Measurements from ENCODE around the gene GSE1.

The GSE1 gene

GRCh38 chr16:85616607-85617321 lies 3.6 kb downstream of the GSE1 start:
- DNase-seq (ENCODE audit: low read depth, low spot score) = no peak

DNA sequence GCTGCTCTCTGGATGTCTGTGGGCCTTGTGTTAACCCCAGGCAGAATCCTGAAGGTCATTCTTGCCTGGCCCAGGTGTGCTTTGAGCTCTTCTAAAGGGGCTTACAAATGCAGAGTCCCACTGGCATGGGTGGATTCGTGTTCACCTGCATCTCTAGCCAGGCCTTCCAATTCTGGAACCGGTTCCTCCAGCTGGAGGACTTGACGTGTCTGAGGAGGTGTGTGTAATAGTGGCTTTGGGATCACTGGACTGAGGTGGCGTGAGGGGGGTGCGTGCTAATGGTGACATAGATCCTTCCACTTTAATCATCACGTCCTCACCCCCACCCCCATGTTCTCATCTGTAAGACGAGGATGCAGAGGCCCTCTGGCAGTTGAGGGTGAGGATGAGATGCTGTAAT lies 4.8 kb downstream of the GSE1 start:
- DNase-seq (ENCODE audit: low read depth, low spot score) = no peak

DNA sequence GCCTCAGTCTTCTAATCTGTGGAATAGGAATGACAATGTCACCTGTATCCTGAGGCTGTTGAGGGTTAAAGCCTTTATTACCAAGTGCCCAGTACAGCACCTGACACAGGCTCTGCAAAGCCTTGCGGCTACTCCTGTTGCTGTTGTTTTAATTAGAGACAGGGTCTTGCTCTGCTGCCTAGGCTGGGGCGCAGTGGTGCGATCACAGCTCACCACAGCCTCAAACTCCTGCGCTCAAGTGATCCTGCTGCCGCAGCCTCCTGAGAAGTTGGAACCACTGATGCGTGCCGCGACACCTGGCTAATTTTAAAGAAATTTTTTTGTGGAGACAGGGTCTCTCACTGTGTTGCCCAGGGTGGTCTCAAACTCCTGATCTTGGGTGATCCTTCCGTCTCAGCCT lies 5.4 kb downstream of the GSE1 start:
- no peak for DNase-seq (ENCODE audit: low read depth, low spot score)

DNA sequence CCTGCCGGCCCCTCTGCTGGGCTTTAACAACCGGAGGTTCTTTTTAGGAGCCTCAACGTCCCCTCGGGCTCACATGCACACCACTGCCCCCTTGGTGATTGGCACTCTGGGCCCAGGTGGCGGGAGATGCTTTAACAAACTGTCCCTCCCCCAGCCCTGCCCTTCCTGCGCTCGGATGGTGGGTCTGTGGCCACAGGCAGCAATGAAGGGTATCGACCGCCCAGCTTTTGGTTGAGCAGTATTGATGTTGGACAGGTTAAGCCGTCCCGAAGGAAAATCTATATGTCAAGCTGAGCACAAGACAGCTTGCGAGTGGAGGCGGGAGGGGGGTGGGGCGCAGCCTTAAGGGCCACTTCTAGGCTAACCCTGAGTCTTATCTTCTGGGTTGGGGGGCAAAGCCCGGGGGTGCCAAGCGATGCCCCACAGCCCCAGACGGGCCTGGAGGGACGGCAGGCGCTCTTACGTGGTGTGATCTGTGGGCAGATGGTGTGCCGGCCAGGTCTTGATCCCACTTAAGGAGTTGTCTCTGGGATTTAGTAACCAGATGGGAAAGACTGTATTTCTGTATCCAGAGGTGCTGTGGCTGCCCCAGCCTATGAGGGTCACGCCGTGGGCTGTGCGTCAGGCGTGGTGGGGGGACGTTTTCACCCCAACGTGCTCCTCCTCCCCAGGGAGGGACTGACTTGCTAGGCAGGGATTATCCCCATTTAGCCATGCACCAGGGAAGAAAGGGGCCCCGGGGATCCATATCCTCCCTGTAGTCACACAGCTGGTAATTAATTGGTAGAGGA lies 6.2 kb downstream of the GSE1 start:
- DNase-seq (ENCODE audit: low read depth, low spot score) = no peak

DNA sequence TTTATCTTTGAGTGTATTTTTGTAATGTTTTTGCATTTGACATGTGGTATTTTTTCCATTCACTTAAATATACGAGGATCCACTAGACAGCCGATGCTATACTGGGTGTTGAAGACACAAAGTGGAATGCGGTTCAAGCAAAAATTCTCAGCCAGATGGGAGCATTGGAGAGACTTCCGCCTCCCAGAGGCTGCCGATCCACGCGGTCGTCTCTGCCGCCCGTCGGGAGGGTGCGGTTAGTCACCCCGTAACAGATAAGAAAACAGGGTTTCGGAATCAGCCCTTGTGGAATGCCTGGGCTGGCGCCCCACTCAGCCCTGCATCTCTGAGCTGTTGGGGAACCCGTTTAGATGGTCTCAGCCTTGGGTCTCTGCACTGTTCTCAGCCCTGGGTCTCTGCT lies 7.3 kb downstream of the GSE1 start:
- no peak for DNase-seq (ENCODE audit: low read depth, low spot score)

GRCh38 chr16:85621698-85622428 lies 8.7 kb downstream of the GSE1 start:
- no peak for DNase-seq (ENCODE audit: low read depth, low spot score)

DNA sequence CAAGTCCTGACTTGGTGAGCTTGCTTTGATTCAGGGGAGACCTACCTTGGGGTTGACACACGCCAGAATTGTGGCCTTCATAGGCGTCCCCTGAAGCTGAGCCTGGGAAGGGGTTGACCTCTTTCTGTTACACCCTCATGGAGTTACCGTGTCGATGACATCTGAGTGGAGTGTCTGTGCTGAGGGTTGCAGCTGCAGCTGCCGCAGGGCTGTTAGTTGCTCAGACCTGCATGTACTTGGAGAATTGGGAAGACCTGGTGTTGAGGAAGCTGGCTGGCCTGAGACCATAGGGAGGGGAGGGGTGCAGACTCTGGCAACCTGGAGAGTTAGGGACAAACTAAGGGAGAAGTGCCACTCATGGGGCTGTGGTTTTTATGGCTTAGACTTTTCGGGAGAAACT lies 9.6 kb downstream of the GSE1 start:
- no peak for DNase-seq (ENCODE audit: low read depth, low spot score)

DNA sequence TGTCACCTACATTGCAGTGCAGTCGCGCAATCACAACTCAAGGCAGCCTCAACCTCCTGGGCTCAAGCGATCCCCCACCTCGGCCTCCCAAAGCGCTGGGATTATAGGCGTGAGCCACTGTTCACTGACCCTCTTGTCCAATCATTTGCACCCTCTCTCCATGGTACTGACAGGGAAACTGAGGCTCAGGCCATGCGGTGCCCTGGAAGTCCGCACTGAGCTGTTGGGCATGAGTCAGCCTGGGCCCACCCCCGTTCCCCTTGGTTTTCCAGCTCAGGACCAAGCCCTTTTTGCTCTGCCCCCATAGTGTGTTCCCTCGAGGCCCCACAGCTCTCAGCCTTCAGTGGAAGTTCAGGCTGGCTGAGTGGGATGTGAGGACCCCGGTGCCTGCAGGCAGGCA lies 10.1 kb downstream of the GSE1 start:
- DNase-seq (ENCODE audit: low read depth, low spot score) = no peak

- no peak for DNase-seq (ENCODE audit: low read depth, low spot score)
Observed at GRCh38 chr16:85623997-85624601, 11.0 kb downstream of the GSE1 start.

DNA sequence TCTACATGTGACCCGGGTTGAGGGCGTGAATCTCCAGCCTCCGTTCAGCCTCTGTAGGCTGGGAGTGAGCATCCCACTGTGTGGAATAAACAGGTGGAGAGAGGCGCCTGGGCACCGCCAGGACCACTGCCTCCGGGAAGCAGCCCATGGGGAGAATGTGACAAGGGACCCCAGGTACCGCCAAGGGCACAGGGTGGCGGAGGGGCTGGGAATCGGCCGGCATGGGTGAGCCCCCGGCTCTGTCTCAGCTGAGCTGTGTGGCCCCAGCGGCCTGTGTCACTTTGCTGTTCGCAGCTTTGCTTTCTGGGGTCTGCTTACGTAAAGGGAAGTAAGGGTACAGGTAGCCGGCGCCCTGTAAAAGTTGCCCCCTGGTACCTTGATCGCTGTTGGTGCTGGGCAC lies 11.5 kb downstream of the GSE1 start:
- DNase-seq (ENCODE audit: low read depth, low spot score) = no peak

GRCh38 chr16:85625053-85625452 lies 11.9 kb downstream of the GSE1 start:
- no peak for DNase-seq (ENCODE audit: low read depth, low spot score)

- no peak for DNase-seq (ENCODE audit: low read depth, low spot score)
Observed at GRCh38 chr16:85625485-85626117, 12.5 kb downstream of the GSE1 start.

DNA sequence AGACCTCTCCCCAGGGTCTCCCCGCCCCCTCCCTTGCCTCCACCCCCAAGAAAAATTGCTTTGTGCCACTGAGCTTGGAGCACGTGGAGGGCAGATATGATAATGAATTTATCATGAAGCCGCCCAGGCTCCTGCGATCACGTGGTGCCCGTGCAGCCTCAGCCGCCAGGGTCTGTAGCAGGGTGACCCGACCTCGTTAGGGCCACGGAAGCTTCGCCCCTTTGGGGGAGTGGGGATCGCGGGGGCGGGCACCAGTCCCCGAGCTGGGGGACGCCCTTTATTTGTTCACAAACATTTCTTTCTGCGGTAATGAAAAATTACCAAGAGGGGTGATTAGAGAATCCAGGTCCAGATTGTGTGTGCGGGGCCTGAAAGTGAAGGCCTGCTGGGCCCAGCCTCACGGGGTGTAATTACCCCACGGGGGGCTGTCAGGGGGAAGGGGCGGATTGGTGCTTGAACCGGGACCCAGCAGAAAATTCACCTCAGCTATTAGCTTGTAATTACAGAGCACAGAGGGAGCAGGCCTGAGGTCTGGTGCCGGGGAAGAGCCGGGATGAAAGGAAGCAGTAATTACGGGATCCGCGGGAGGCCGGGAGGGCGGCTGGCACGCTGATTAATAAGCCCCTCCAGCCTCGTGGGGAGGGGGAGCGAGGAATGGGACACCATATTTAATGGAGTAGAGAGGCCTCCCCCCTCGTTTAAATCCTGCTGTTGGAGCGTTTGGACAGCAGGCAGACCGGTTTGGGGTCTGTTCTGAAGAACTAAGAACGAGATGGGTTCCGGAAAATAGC lies 13.3 kb downstream of the GSE1 start:
- no peak for DNase-seq (ENCODE audit: low read depth, low spot score)

DNA sequence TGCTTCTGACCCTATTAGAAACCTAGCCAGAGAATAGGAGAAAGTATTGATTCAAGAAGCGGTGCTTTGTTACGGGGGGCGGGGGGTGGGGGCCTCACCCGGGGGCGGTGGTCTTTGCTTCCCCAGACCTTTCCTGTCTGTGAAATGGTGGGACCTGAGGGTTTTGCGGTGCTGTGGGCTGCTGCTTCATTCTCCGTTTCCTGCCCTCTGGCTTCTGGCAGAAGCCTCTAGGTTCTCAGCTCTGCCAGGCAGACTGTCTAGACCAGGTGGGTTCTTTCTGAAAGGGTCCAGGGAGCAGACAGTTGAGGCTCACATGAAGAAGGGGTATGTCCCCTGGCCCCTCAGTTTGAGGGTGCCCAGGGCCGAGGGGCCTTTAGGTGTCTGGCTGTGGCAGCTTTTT lies 14.0 kb downstream of the GSE1 start:
- DNase-seq (ENCODE audit: low read depth, low spot score) = no peak

- DNase-seq (ENCODE audit: low read depth, low spot score) = no peak
Observed at GRCh38 chr16:85627526-85628264, 14.6 kb downstream of the GSE1 start.

GRCh38 chr16:85628265-85628556 lies 15.1 kb downstream of the GSE1 start:
- no peak for DNase-seq (ENCODE audit: low read depth, low spot score)

DNA sequence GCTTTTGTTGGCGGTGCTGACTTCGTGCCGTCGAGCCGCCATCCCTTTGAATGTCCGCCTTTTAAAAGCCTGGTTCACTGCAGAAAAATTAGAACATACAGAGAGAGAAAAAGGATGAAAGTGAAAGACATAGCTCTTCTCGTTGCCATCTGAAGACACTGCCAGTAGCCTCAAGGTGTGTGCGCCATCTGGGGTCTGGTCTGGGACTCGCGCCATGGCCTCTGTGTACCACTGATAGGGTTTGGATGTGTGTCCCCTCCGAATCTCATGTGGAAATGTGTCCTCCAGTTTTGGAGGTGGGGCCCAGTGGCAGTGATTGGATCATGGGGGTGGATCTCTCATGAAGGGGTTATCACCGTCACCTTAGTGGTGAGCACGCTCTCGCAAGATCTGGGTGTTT lies 15.5 kb downstream of the GSE1 start:
- DNase-seq (ENCODE audit: low read depth, low spot score) = no peak

- DNase-seq (ENCODE audit: low read depth, low spot score) = no peak
Observed at GRCh38 chr16:85629326-85629725, 16.2 kb downstream of the GSE1 start.

DNA sequence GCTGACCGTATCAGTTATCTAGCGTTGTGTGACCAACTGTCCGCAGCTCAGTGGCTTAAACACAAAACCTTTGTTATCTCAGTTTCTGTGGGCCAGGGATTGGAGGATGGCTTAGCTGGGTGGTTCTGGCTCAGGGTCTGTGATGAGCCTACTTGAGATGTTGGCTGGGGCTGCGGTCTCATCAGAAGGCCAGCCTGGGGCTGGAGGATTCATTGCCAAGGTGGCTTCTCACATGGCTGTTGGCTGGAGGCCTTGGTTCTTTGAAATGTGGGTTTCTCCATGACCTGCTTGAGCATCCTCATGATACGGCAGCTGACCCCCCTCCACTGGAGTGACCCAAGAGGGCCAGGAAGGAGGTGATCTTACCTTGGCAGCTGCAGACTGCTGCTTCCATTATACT lies 16.7 kb downstream of the GSE1 start:
- DNase-seq (ENCODE audit: low read depth, low spot score) = no peak

- no peak for DNase-seq (ENCODE audit: low read depth, low spot score)
Observed at GRCh38 chr16:85631230-85631629, 18.1 kb downstream of the GSE1 start.

Measured in activated naive CD8-positive, alpha-beta T cell treated with anti-CD3 and anti-CD28 coated beads, Interleukin-2, amount 50 U/mL, for 16 hours (primary cell).